Lower lobe of right lung (tissue), 2 donors: Measurements from ENCODE around the gene YIF1B. TPM values are rescaled to one million over a fixed set of nuclear protein-coding genes. Genes with fewer than 3 reads are reported as not detected.
A peak's percentile ranks its signal among the peaks of the same experiment; 100 is the strongest.
"Not testable (repeated sequence)": the region's sequence is repeated elsewhere in the genome, so short reads cannot be mapped to it uniquely, and the experiment has no call there.

Experiments
- ATAC-seq, 2 donors: fragments of 200-7000 bp; cut with Tn5 transposase; one replicate each; pipeline ENCODE4 v1.9.1; 2020 to 2022; ENCODE audit warnings: mild to moderate bottlenecking in 2 of 2, moderate library complexity in 2 of 2
- DNase-seq: peaks from one replicate; pipeline ENCODE4 v3.0.0-alpha.2; 2020
- H3K27ac ChIP-seq: fragments of 200-600 bp; one replicate; pipeline ENCODE4 v1.8.0; 2022
- H3K27me3 ChIP-seq: fragments of 200-600 bp; one replicate; pipeline ENCODE4 v1.8.0; 2022; ENCODE audit warnings: low read depth
- H3K36me3 ChIP-seq: fragments of 200-600 bp; one replicate; pipeline ENCODE4 v1.8.0; 2022; ENCODE audit warnings: mild to moderate bottlenecking
- H3K4me1 ChIP-seq: fragments of 200-600 bp; one replicate; pipeline ENCODE4 v1.8.0; 2022
- H3K4me3 ChIP-seq: fragments of 200-600 bp; one replicate; pipeline ENCODE4 v1.8.0; 2022; ENCODE audit warnings: mild to moderate bottlenecking
- H3K9me3 ChIP-seq: fragments of 200-600 bp; one replicate; pipeline ENCODE4 v1.8.0; 2022
- intact Hi-C: fragments of 100-400 bp; cut with DNase I; formaldehyde crosslinking; loops from one replicate; pipeline ENCODE4 v1.11.0; 2022
- long read RNA-seq: library from polyadenylated mRNA; unstranded; transcript quantifications from one replicate; pipeline ENCODE4 v2.0.0, GENCODE V29; 2021
- total RNA-seq: library from RNA; stranded (reverse); fragmentation: NEBNext Ultra II Directional; extraction: Animal tissue kit (Norgen Biotek cat#: 25700); gene quantifications from one replicate; pipeline ENCODE4 v1.2.1, GENCODE V29; 2021
- TF ChIP-seq, protein P1 (sequence below): fragments of 200-600 bp; IDR thresholded peaks from one replicate; pipeline ENCODE4 v1.8.0; 2022; ENCODE audit warnings: antibody characterized with exemption, mild to moderate bottlenecking
- donor health status: DM: no; HTN: yes; CAD: no; lungs with severe emphysema.

The YIF1B gene, protein sequence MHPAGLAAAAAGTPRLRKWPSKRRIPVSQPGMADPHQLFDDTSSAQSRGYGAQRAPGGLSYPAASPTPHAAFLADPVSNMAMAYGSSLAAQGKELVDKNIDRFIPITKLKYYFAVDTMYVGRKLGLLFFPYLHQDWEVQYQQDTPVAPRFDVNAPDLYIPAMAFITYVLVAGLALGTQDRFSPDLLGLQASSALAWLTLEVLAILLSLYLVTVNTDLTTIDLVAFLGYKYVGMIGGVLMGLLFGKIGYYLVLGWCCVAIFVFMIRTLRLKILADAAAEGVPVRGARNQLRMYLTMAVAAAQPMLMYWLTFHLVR
- total RNA-seq, result 38.9 TPM
- long read RNA-seq, transcript YIF1B-216 (8 exons, 1,181 nt), result major isoform, 35 of 74 reads
- long read RNA-seq, transcript YIF1B-203 (8 exons, 1,225 nt), result minor isoform, 11 of 74 reads
- long read RNA-seq, transcript YIF1B-202 (9 exons, 1,257 nt), result minor isoform, 7 of 74 reads
- long read RNA-seq, partial matches to known transcripts, result 2 of 74 reads
- long read RNA-seq, other reads (novel, unspliced or antisense), result 12 of 74 reads

DNA sequence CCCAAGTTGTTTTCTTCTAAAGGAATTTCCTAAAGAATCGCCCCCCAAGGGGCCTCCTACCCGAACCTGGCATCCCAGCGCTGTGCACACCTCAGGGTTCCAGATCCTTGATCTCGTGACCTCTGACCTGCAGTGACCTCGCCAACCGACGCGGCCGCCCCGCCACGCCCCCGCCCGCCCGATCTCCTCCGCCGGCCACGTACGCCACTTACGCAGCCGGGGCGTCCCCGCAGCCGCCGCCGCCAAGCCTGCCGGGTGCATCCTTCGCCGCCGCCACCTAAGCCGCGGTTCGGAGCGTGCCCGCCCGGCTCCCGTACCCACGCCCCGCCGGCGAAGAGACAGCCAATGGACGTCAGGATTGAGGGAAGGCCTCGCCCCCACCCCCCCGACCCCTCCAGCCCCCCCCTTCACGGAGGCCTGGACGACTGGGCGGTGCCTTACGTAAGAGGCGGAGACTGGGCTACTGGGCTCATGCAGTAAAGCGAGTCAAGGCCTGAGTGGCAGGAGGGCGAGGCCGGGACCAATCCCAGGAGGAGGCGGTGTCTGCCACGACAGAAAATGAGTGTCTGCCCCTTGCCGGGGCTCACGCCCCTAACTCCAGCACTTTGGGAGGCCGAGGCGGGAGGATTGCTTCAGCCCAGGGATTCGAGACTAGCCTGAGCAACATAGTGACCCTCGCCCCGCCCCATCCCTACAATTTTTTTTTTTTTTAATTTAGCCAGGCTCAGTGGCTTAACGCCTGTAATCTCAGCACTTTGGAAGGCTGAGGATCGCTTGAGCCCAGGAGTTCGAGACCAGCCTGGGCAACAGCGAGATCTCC lies at the start of gene YIF1B:
Gene YIF1B (minus strand): TSS at position 291 of the 820 bp plus-strand sequence. CDS start 30 bp downstream, at position 261.
- Histone ChIP-seq H3K27me3 (no peaks in the 10 kb centered on the region), H3K9me3 (no peaks in the 10 kb centered on the region), H3K4me3 (peak within 1 kb of the TSS; percentile 76), H3K36me3 (no peaks in the 10 kb centered on the region), H3K4me1 (peaks cover 43% of the 10 kb centered on the region), H3K27ac (peak within 1 kb of the TSS; percentile 85)
- TF ChIP-seq, protein P1, sequence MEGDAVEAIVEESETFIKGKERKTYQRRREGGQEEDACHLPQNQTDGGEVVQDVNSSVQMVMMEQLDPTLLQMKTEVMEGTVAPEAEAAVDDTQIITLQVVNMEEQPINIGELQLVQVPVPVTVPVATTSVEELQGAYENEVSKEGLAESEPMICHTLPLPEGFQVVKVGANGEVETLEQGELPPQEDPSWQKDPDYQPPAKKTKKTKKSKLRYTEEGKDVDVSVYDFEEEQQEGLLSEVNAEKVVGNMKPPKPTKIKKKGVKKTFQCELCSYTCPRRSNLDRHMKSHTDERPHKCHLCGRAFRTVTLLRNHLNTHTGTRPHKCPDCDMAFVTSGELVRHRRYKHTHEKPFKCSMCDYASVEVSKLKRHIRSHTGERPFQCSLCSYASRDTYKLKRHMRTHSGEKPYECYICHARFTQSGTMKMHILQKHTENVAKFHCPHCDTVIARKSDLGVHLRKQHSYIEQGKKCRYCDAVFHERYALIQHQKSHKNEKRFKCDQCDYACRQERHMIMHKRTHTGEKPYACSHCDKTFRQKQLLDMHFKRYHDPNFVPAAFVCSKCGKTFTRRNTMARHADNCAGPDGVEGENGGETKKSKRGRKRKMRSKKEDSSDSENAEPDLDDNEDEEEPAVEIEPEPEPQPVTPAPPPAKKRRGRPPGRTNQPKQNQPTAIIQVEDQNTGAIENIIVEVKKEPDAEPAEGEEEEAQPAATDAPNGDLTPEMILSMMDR, result no peak
- intact Hi-C loops, result no loop called here
- ATAC-seq (peak; percentile 96 to 97), DNase-seq (peak; percentile 98)

DNA sequence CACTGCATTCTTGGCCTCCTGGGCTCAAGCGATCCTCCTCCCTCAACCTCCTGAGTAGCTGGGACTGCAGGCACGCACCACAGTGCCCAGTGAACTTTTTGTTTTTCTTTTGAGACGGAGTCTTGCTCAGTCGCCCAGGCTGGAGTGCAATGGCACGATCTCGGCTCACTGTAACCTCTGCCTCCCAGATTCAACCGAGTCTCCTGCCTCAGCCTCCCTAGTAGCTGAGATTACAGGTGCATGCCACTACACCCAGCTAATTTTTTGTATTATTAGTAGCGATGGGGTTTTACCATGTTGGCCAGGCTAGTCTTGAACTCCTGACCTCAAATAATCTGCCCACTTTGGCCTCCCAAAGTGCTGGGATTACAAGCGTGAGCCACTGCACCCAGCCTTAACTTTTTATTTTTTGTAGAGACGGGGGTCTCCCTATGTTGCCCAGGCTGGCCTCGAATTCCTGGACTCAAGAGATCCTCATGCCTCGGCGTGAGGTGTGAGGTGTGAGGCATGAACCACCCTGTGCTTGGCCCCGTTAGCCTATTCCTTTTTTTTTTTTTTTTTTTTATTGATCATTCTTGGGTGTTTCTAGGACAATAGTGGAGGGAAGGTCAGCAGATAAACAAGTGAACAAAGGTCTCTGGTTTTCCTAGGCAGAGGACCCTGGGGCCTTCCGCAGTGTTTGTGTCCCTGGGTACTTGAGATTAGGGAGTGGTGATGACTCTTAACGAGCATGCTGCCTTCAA lies 47.4 kb upstream of the YIF1B start:
- intact Hi-C loops, ATAC-seq, DNase-seq, H3K9me3 ChIP-seq, H3K36me3 ChIP-seq: not testable (repeated sequence)
- peak overlapping the region; percentile 19 for H3K27ac ChIP-seq
- peaks cover 35% of the 10 kb centered on the region for H3K27me3 ChIP-seq
- H3K4me1 ChIP-seq, result peaks cover 20% of the 10 kb centered on the region
- H3K4me3 ChIP-seq, result peak overlapping the region; percentile 81

DNA sequence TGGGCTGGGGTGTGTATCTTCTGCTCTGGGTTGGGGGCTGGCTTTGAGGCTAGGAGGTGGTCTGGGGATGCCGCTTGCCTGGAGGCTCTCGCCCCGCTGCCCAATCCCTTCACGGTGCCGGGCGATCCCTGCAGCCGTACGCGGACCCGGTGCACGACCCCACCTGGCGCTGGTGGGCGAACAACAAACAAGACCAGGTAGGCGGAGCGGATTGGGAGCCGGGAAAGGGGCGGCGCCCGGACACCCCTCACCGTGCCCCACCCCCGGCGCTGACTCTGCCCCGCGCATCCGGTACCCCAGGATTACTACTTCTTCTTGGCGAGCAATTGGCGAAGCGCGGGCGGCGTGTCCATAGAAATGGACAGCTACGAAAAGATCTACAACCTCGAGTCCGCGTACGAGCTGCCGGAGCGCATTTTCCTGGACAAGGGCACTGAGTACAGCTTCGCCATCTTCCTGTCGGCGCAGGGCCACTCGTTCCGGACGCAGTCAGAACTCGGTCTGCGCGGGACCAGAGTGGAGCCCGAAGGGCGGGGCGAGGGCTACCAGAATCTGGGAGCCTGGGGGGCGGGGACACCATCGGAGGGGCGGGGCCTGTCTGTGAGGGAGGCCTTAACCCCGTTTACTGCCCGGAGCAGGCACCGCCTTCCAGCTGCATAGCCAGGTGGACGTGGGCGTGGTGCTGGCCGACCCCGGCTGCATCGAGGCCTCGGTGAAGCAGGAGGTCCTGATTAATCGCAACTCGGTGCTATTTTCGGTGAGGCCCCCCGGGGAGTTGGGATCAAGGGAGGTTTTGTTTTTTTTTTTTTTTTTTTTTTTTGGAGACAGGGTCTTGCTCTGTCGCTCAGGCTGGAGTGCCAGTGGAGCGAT lies 46.6 kb upstream of the YIF1B start:
- Histone ChIP-seq H3K4me3 (peak overlapping the region; percentile 81), H3K4me1 (peaks cover 20% of the 10 kb centered on the region), H3K36me3 (no peaks in the 10 kb centered on the region), H3K27ac (peak overlapping the region; percentile 19), H3K27me3 (peaks cover 36% of the 10 kb centered on the region), H3K9me3 (no peaks in the 10 kb centered on the region)
- intact Hi-C loops, result no loop called here
- DNase-seq (peak; percentile 95), ATAC-seq (peak; percentile 93)
- TF ChIP-seq, protein P1, result no peak

DNA sequence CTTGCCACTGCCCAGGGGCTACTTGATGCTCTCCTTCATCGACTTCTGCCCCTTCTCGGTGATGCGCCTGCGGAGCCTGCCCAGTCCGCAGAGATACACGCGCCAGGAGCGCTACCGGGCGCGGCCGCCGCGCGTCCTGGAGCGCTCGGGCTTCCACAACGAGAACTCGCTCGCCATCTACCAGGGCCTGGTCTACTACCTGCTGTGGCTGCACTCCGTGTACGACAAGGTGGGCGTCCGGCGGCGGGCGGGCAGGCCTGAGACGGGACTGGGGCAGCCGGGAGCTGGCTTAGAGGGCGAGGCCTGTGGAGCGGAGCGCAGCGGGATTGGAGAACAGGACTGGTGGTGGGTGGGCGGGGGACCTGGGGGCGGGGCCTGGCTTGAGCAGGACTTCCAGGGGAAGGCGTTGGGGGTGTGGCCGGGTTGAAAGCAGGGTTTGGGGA lies 45.9 kb upstream of the YIF1B start:
- TF ChIP-seq, protein P1, result no peak
- H3K27ac ChIP-seq, result no peak overlapping the region
- DNase-seq (peak; percentile 87), ATAC-seq (peak; percentile 91 to 94)
- H3K9me3 ChIP-seq, result no peaks in the 10 kb centered on the region
- H3K4me3 ChIP-seq, result peak overlapping the region; percentile 81
- H3K4me1 ChIP-seq, result peaks cover 20% of the 10 kb centered on the region
- H3K27me3 ChIP-seq, result peaks cover 38% of the 10 kb centered on the region
- H3K36me3 ChIP-seq, result no peaks in the 10 kb centered on the region
- intact Hi-C loops, result no loop called here
